HFFc6 (cell line): ENCODE measurements around the gene RAD51B. TPM values are rescaled to one million over a fixed set of nuclear protein-coding genes. Genes with fewer than 3 reads are reported as not detected.

ENCODE experiments used
- DNase-seq: peaks from one replicate; pipeline ENCODE4 v3.0.0-alpha.2; 2018
- H3K27ac Mint-ChIP-seq: 2 replicates; pipeline ENCODE4 v1.8.0; 2020; ENCODE audit warnings: mild to moderate bottlenecking, mixed read lengths
- H3K27me3 Mint-ChIP-seq: 2 replicates; pipeline ENCODE4 v1.8.0; 2021; ENCODE audit warnings: mild to moderate bottlenecking, moderate library complexity, mixed read lengths; ENCODE audit not compliant: insufficient read depth
- H3K36me3 Mint-ChIP-seq: 2 replicates; pipeline ENCODE4 v1.8.0; 2021; ENCODE audit warnings: low read depth, mixed read lengths
- H3K4me1 Mint-ChIP-seq: 2 replicates; pipeline ENCODE4 v1.8.0; 2020; ENCODE audit warnings: low read depth, mixed read lengths
- H3K4me3 Mint-ChIP-seq: 2 replicates; pipeline ENCODE4 v1.8.0; 2020; ENCODE audit warnings: mild to moderate bottlenecking, moderate library complexity, mixed read lengths
- H3K9me3 Mint-ChIP-seq: 2 replicates; pipeline ENCODE4 v1.8.0; 2020; ENCODE audit warnings: mild to moderate bottlenecking, mixed read lengths
- CTCF ChIP-seq: fragments of 200-600 bp; sonication (generic); IDR thresholded peaks from 2 replicates; pipeline ENCODE4 v1.5.0; 2021; ENCODE audit warnings: antibody characterized with exemption, mild to moderate bottlenecking
- total RNA-seq, 6 experiments: library from RNA; stranded (reverse); fragmentation: NEBNext Ultra II Directional; extraction: Animal tissue kit (Norgen Biotek cat#: 25700); gene quantifications; 2 replicates in 1 of 6; 3 replicates in 5 of 6; pipeline ENCODE4 v1.2.3, GENCODE V29; 2021

Gene RAD51B
- total RNA-seq, 6 experiments from 2014 or later, result 7.1 to 12.4 (median 9.6) TPM

DNA sequence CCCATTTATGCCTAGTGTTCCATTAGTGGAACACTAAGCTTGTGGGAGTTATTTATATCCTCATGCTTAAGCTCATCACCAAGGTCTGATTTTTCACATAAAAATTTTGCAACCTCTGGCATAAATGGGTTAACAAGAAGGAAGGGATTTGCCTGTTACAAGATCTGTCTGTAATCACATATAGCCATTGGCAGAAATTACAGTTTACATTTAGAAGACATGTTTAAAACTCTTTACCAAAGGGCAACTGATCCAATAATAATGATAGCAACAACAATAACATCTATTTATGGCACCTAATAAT, 550.4 kb downstream of the RAD51B start:
- H3K27ac Mint-ChIP-seq, result no peak overlapping the region
- no peak for TF ChIP-seq CTCF
- H3K36me3 Mint-ChIP-seq, result no peaks in the 10 kb centered on the region
- no peaks in the 10 kb centered on the region for H3K27me3 Mint-ChIP-seq
- H3K9me3 Mint-ChIP-seq, result no peaks in the 10 kb centered on the region
- peaks cover 24% of the 10 kb centered on the region for H3K4me1 Mint-ChIP-seq
- no peak overlapping the region for H3K4me3 Mint-ChIP-seq
- no peak for DNase-seq

- H3K27ac Mint-ChIP-seq, result no peak overlapping the region
- no peaks in the 10 kb centered on the region for H3K27me3 Mint-ChIP-seq
- H3K36me3 Mint-ChIP-seq, result no peaks in the 10 kb centered on the region
- no peak for TF ChIP-seq CTCF
- H3K9me3 Mint-ChIP-seq, result no peaks in the 10 kb centered on the region
- H3K4me1 Mint-ChIP-seq, result peaks cover 15% of the 10 kb centered on the region
- no peak for DNase-seq
- H3K4me3 Mint-ChIP-seq, result no peak overlapping the region
These were observed 552.8 kb downstream of the RAD51B start for GRCh38 chr14:68372368-68372767.

DNA sequence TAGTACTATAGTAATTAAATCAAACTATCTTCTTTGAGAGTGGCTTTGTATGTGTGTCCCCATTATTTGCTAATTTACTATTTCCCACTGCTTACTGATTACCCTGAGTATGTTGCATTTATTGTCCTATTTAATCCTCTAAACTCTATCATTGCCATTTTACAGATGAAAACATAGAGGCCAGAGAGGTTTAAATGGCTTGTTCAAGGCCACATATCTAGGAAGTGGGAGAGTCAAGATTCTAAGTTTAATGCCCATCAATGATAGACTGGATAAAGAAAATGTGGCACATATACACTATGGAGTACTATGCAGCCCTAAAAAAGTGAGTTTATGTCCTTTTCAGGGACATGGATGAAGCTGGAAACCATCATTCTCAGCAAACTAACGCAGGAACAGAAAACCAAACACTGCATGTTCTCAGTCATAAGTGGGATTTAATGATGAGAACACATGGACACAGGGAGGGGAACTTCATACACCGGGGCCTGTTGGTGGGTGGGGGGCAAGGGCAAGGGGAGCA, 553.6 kb downstream of the RAD51B start:
- H3K27ac Mint-ChIP-seq, result no peak overlapping the region
- H3K27me3 Mint-ChIP-seq, result no peaks in the 10 kb centered on the region
- no peaks in the 10 kb centered on the region for H3K36me3 Mint-ChIP-seq
- no peak for DNase-seq
- no peak for TF ChIP-seq CTCF
- H3K9me3 Mint-ChIP-seq, result no peaks in the 10 kb centered on the region
- no peak overlapping the region for H3K4me3 Mint-ChIP-seq
- H3K4me1 Mint-ChIP-seq, result peaks cover 12% of the 10 kb centered on the region

GRCh38 chr14:68373847-68374444, 554.4 kb downstream of the RAD51B start:
- Mint-ChIP-seq H3K4me1 (peaks cover 15% of the 10 kb centered on the region), H3K9me3 (no peaks in the 10 kb centered on the region), H3K27me3 (no peaks in the 10 kb centered on the region)

GRCh38 chr14:68374682-68375081, 555.1 kb downstream of the RAD51B start:
- Mint-ChIP-seq H3K27me3 (no peaks in the 10 kb centered on the region; the same call in 1 of the 2 replicates), H3K4me1 (peaks cover 21% of the 10 kb centered on the region), H3K27ac (no peak overlapping the region), H3K9me3 (no peaks in the 10 kb centered on the region), H3K36me3 (no peaks in the 10 kb centered on the region), H3K4me3 (no peak overlapping the region)
- no peak for DNase-seq
- TF ChIP-seq CTCF, result no peak

More at GRCh38 chr14:68373847-68374444, 554.4 kb downstream of the RAD51B start:
- TF ChIP-seq CTCF, result no peak
- H3K4me3 Mint-ChIP-seq, result no peak overlapping the region
- H3K36me3 Mint-ChIP-seq, result no peaks in the 10 kb centered on the region
- H3K27ac Mint-ChIP-seq, result no peak overlapping the region
- DNase-seq, result no peak

- H3K36me3 Mint-ChIP-seq, result no peaks in the 10 kb centered on the region
- H3K27ac Mint-ChIP-seq, result no peak overlapping the region
- no peak for TF ChIP-seq CTCF
- no peaks in the 10 kb centered on the region; the same call in 1 of the 2 replicates for H3K27me3 Mint-ChIP-seq
- no peaks in the 10 kb centered on the region for H3K9me3 Mint-ChIP-seq
- no peak for DNase-seq
- peaks cover 28% of the 10 kb centered on the region for H3K4me1 Mint-ChIP-seq
- H3K4me3 Mint-ChIP-seq, result no peak overlapping the region
These were observed 555.8 kb downstream of the RAD51B start for GRCh38 chr14:68375376-68375775.
